HEK293 (cell line): ENCODE data around the gene ITGA2B.
"Not testable (repeated sequence)": the region's sequence is repeated elsewhere in the genome, so short reads cannot be mapped to it uniquely, and the experiment has no call there.

Experiments used
- CTCF ChIP-seq: fragments of 450-650 bp; formaldehyde crosslinking; IDR thresholded peaks from 2 replicates; pipeline ENCODE4 v1.5.1; 2016; ENCODE audit warnings: missing biosample characterization, missing genetic modification characterization
- GLIS1 ChIP-seq: fragments of 450-650 bp; formaldehyde crosslinking; IDR thresholded peaks from 2 replicates; pipeline ENCODE4 v1.5.1; 2016; ENCODE audit warnings: missing biosample characterization, missing genetic modification characterization
- MEIS1 ChIP-seq: sonication (generic); formaldehyde crosslinking; IDR thresholded peaks from 2 replicates; pipeline ENCODE4 v1.8.1; 2022; ENCODE audit warnings: missing genetic modification reagents, mild to moderate bottlenecking, borderline replicate concordance
- RBAK ChIP-seq: fragments of 450-650 bp; formaldehyde crosslinking; IDR thresholded peaks from 2 replicates; pipeline ENCODE4 v1.5.1; 2016; ENCODE audit warnings: missing biosample characterization, missing genetic modification characterization
- ZBTB44 ChIP-seq: fragments of 450-650 bp; IDR thresholded peaks from 2 replicates; pipeline ENCODE4 v1.5.1; 2018; ENCODE audit warnings: missing biosample characterization, mild to moderate bottlenecking, missing genetic modification characterization
- ZFHX2 ChIP-seq: fragments of 450-650 bp; formaldehyde crosslinking; conservative IDR thresholded peaks from 2 replicates; pipeline ENCODE4 v1.5.1; 2016; ENCODE audit warnings: missing biosample characterization, missing genetic modification characterization
- ZNF2 ChIP-seq: fragments of 450-650 bp; formaldehyde crosslinking; IDR thresholded peaks from 2 replicates; pipeline ENCODE4 v1.5.1; 2016; ENCODE audit warnings: missing biosample characterization, missing genetic modification characterization
- ZNF426 ChIP-seq: fragments of 450-650 bp; formaldehyde crosslinking; IDR thresholded peaks from 2 replicates; pipeline ENCODE4 v1.5.1; 2017; ENCODE audit warnings: missing biosample characterization, missing genetic modification characterization, mild to moderate bottlenecking, inconsistent platforms, moderate library complexity
- ZNF654 ChIP-seq: fragments of 450-650 bp; formaldehyde crosslinking; IDR thresholded peaks from 2 replicates; pipeline ENCODE4 v1.5.1; 2016; ENCODE audit warnings: low read depth, missing biosample characterization, missing genetic modification characterization
- ZNF664 ChIP-seq: fragments of 450-650 bp; formaldehyde crosslinking; IDR thresholded peaks from 2 replicates; pipeline ENCODE4 v1.5.1; 2016; ENCODE audit warnings: missing biosample characterization, missing genetic modification characterization

GRCh38 chr17:44365051-44365450, 24.4 kb downstream of the ITGA2B start:
- not testable (repeated sequence) for TF ChIP-seq CTCF; ZNF664; ZBTB44 (tag by site-specific recombination); MEIS1 (CRISPR knock-in tag); ZNF2 (tag by site-specific recombination); ZNF654; ZNF426 (tag by site-specific recombination); ZFHX2 (tag by site-specific recombination); GLIS1 (tag by site-specific recombination); RBAK (tag by site-specific recombination)
